K562 (cell line): ENCODE data around the gene RNASE8. TPM values are rescaled to one million over a fixed set of nuclear protein-coding genes. Genes with fewer than 3 reads are reported as not detected.

Experiments
- CCNT2 ChIP-seq: IDR thresholded peaks from 2 replicates; pipeline ENCODE4 v1.6.1; 2011; ENCODE audit warnings: borderline replicate concordance, low read depth, mild to moderate bottlenecking, moderate library complexity, mixed read lengths, low read length; ENCODE audit not compliant: insufficient read length; ENCODE audit errors: extremely low read depth
- KDM4B ChIP-seq, 2 experiments: fragments of 450-650 bp in 1 of 2; sonication (generic) in 1 of 2; IDR thresholded peaks; 2 replicates each; pipeline ENCODE4 v1.6.1; 2016 to 2017; ENCODE audit warnings: borderline replicate concordance in 2 of 2, antibody characterized with exemption in 1 of 2, low read depth in 1 of 2, mild to moderate bottlenecking in 1 of 2
- MAZ ChIP-seq, 2 experiments: fragments of 450-650 bp in 1 of 2; sonication (generic) in 1 of 2; formaldehyde crosslinking; IDR thresholded peaks in 1 of 2; conservative IDR thresholded peaks in 1 of 2; 2 replicates each; pipeline versions ENCODE4 v1.4.0 to v1.5.0; 2020; ENCODE audit warnings: mild to moderate bottlenecking in 1 of 2, missing genetic modification reagents in 1 of 2
- NCOA6 ChIP-seq: fragments of 450-650 bp; IDR thresholded peaks from 2 replicates; pipeline ENCODE4 v1.6.1; 2017; ENCODE audit warnings: mild to moderate bottlenecking
- NR2C1 ChIP-seq, 2 experiments: fragments of 450-650 bp; IDR thresholded peaks; 2 replicates each; pipeline ENCODE4 v1.6.1; 2017; ENCODE audit warnings: mild to moderate bottlenecking in 2 of 2, antibody characterized with exemption in 1 of 2, inconsistent platforms in 1 of 2, missing compliant biosample characterization in 1 of 2, missing genetic modification characterization in 1 of 2
- POLR2A ChIP-seq: fragments of 450-650 bp; conservative IDR thresholded peaks from 2 replicates; pipeline ENCODE4 v1.6.1; 2016
- PTTG1 ChIP-seq: fragments of 450-650 bp; IDR thresholded peaks from 2 replicates; pipeline ENCODE4 v1.6.1; 2016; ENCODE audit warnings: low read depth, mild to moderate bottlenecking, missing genetic modification characterization, missing compliant biosample characterization
- SNIP1 ChIP-seq: fragments of 450-650 bp; IDR thresholded peaks from 2 replicates; pipeline ENCODE4 v1.7.1; 2017; ENCODE audit warnings: low read depth, mild to moderate bottlenecking
- SPI1 ChIP-seq: IDR thresholded peaks from 2 replicates; pipeline ENCODE4 v1.6.1; 2011; ENCODE audit warnings: low read depth, low read length, control low read depth, borderline replicate concordance
- TBL1XR1 ChIP-seq, 2 experiments: IDR thresholded peaks; 2 replicates each; pipeline ENCODE4 v1.6.1; 2012; ENCODE audit warnings: improper control_type of control experiment in 2 of 2, low read length in 2 of 2, mild to moderate bottlenecking in 1 of 2
- ZBTB40 ChIP-seq, 2 experiments: fragments of 450-650 bp in 1 of 2; sonication (generic) in 1 of 2; formaldehyde crosslinking in 1 of 2; IDR thresholded peaks; 2 replicates each; pipeline versions ENCODE4 v1.7.1 to v1.9.0; 2016 to 2022; ENCODE audit warnings: inconsistent platforms in 1 of 2, mild to moderate bottlenecking in 1 of 2, missing genetic modification reagents in 1 of 2
- ZBTB5 ChIP-seq: fragments of 450-650 bp; IDR thresholded peaks from 2 replicates; pipeline ENCODE4 v1.6.1; 2017; ENCODE audit warnings: antibody characterized with exemption
- ZNF280A ChIP-seq: fragments of 450-650 bp; IDR thresholded peaks from 2 replicates; pipeline ENCODE4 v1.6.1; 2018; ENCODE audit warnings: mild to moderate bottlenecking, low read depth; ENCODE audit not compliant: partially characterized antibody
- polyA plus RNA-seq, 8 experiments: library from polyadenylated mRNA; depleted of rRNA in 4 of 8; stranded (reverse) in 5 of 8; unstranded in 3 of 8; fragments of >200 nt; fragmentation: Nextera tagmentation in 2 of 8; fragmentation: Illumina TruSeq in 1 of 8; extraction: Ambion mirVana in 2 of 8; extraction: Trizol in 1 of 8; gene quantifications; 2 replicates each; pipeline versions ENCODE4 v1.2.1 to v1.2.3, GENCODE V29; 2011 to 2014; ENCODE audit warnings: inconsistent platforms in 1 of 8, missing spikeins in 1 of 8
- total RNA-seq, 7 experiments: library from RNA; depleted of rRNA in 6 of 7; stranded (reverse); fragments of >200 nt in 6 of 7; fragmentation: Illumina TruSeq in 2 of 7; extraction: Trizol in 2 of 7; gene quantifications; 2 replicates each; pipeline versions ENCODE4 v1.2.1 to v1.2.3, GENCODE V29; 2011 to 2021; ENCODE audit warnings: low replicate concordance in 1 of 7

The RNASE8 gene
- total and polyA plus RNA-seq, 9 of the 15 experiments (the other 6 are each of a cell fraction or from before 2014, with no cell fraction given), result not detected

GRCh38 chr14:21024585-21025370, 32.8 kb upstream of the RNASE8 start, which contains the start of gene NDRG2 (continued):
- TF ChIP-seq ZBTB40 (IDR thresholded peaks at IDR 0.05), result peak; percentile 44; the same call in 1 of the 2 replicates
- no peak for TF ChIP-seq ZBTB40 (CRISPR knock-in tag; IDR thresholded peaks at IDR 0.05)
- TF ChIP-seq ZNF280A, result no peak
- TF ChIP-seq ZBTB5, result no peak
- TF ChIP-seq KDM4B (IDR thresholded peaks at IDR 0.05; ENCODE audit: borderline replicate concordance in 2 of 2, low read depth in 1 of 2), result no peak
- TF ChIP-seq POLR2A, result peak; percentile 65
- peak; percentile 15 to 55; a peak in 2 of 4 replicates for TF ChIP-seq MAZ (CRISPR knock-in tag; conservative IDR thresholded peaks at IDR 0.05 in 1 of 2, IDR thresholded peaks at IDR 0.05 in 1 of 2)
- no peak for TF ChIP-seq TBL1XR1 (IDR thresholded peaks at IDR 0.05; ENCODE audit: low read length in 2 of 2)
- TF ChIP-seq SPI1, result no peak
- peak; percentile 61; the same call in 1 of the 2 replicates for TF ChIP-seq NCOA6
- TF ChIP-seq SNIP1, result no peak
- TF ChIP-seq PTTG1 (tag), result no peak
- no peak for TF ChIP-seq NR2C1 (IDR thresholded peaks at IDR 0.05)
- no peak for TF ChIP-seq NR2C1 (tag; IDR thresholded peaks at IDR 0.05)
- peak; percentile 24 for TF ChIP-seq CCNT2
